Retinal pigment epithelial cell (primary cell): ENCODE measurements around the gene GRWD1.
"Not testable (repeated sequence)": the region's sequence is repeated elsewhere in the genome, so short reads cannot be mapped to it uniquely, and the experiment has no call there.

Experiments used
- DNase-seq: peaks from one replicate; pipeline ENCODE4 v3.0.0-alpha.2; 2010; ENCODE audit warnings: low read depth
- H3K4me3 ChIP-seq: 2 replicates; pipeline ENCODE4 v1.5.1; 2011; ENCODE audit warnings: mild to moderate bottlenecking, low read length, control low read depth, moderate library complexity
- TF ChIP-seq, protein P1 (sequence below): conservative IDR thresholded peaks from 2 replicates; pipeline ENCODE4 v1.5.1; 2011; ENCODE audit warnings: low read depth, low read length, control low read depth, inconsistent platforms

GRWD1 gene

DNA sequence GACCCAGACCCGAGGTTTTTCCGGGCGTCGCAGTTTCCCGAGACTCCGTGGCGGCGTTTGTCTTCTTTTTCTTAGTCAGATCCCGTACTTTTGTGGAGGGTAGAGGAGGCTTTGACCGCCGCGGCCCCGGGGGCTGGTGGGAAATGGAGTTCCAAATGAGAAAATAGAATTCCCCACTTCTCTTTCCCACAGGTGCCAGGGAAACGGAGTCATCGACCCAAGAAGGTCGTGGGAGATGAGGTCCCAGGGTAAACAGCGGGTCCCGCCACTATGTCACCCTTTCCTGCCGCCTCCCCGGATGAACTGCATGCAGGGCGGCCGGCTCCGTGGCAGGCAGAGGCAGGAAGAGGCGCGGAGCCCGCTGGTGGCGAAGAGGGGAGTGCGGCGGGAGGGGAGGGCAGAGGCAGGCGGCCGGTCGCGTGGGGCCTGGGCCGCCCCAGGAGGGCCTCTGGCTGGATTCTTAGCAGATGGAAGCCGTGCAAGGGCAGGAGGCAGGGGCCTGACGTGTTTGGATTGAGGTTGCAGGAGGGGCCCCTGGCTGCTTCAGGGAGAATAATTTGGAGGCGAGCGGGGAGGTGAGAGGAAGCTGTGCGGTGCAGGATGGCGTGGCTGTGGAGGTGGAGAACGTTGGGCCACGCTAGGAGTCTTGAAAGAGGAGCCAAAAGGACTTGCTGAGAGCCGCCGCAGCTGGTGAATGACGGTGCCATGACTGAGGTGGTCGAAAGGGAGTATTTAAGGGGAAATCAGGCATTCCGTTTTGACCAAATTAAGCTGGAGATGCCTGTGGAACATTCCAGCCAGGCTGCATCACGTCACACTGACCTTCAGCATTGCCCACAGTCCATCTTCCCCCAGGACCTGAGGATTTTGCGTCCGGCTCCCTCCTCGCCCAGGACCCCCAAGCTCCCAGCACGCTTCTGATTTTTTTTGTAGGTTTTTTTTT is 35.0 kb downstream of the GRWD1 start:
- TF ChIP-seq, protein P1, sequence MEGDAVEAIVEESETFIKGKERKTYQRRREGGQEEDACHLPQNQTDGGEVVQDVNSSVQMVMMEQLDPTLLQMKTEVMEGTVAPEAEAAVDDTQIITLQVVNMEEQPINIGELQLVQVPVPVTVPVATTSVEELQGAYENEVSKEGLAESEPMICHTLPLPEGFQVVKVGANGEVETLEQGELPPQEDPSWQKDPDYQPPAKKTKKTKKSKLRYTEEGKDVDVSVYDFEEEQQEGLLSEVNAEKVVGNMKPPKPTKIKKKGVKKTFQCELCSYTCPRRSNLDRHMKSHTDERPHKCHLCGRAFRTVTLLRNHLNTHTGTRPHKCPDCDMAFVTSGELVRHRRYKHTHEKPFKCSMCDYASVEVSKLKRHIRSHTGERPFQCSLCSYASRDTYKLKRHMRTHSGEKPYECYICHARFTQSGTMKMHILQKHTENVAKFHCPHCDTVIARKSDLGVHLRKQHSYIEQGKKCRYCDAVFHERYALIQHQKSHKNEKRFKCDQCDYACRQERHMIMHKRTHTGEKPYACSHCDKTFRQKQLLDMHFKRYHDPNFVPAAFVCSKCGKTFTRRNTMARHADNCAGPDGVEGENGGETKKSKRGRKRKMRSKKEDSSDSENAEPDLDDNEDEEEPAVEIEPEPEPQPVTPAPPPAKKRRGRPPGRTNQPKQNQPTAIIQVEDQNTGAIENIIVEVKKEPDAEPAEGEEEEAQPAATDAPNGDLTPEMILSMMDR: no peak
- DNase-seq: no peak
- H3K4me3 ChIP-seq: peak overlapping the region; percentile 47

DNA sequence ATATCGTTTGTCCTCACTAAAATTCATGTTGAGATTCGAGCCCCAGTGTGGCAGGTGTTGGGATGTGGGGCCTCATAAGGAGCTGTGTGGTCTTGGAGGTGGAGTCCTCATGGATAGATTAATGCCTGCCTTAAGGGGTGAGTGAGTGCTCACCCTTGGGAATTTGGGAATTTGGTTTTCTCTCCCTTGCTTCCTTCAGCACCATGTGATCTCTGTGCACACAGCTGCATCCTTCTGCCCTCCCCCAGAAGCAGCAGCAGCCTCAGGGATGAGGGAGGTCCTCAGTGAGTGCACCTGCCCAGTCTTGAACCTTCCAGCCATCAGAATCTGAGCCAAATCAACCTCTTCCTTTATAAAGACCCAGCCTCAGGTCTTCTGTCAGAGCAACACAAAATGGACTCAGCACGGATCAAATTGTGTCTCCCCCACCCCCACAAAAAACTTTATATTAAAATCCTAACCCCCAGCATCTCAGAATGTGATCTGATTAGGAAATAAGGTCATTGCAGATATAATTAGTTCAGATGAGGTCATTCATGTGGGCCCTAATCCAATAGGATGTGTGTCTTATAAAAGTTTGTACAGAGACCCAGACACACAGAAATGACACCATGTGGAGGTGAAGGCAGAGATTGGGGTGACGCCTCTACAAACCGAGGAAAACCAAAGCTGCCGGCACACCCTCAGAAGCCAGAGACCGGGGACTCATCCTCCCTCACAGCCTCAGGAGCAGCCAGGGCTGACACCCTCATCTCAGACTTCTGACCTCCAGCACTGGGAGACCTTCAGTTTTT is 36.3 kb downstream of the GRWD1 start:
- TF ChIP-seq, protein P1: no peak
- no peak overlapping the region for H3K4me3 ChIP-seq

DNA sequence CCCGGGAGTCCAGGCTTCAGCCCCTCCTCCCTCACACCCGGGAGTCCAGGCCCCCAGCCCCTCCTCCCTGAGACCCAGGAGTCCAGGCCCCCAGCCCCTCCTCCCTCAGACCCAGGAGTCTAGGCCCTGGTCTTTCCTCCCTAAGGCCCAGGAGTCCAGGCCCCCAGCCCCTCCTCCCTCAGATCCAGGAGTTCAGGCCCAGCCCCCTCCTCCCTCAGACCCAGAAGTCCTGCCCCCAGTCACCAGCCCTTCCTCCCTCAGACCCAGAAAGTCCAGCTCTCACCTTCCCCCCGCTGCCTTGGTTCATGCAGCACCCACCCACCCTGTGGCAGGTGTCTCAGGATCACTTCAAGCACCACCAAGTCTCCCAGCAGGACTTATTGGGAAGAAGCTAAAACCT is 37.5 kb downstream of the GRWD1 start:
- no peak for DNase-seq
- TF ChIP-seq, protein P1: no peak
- H3K4me3 ChIP-seq: no peak overlapping the region

More for the DNA sequence above, 36.3 kb downstream of the GRWD1 start:
- no peak for DNase-seq

DNA sequence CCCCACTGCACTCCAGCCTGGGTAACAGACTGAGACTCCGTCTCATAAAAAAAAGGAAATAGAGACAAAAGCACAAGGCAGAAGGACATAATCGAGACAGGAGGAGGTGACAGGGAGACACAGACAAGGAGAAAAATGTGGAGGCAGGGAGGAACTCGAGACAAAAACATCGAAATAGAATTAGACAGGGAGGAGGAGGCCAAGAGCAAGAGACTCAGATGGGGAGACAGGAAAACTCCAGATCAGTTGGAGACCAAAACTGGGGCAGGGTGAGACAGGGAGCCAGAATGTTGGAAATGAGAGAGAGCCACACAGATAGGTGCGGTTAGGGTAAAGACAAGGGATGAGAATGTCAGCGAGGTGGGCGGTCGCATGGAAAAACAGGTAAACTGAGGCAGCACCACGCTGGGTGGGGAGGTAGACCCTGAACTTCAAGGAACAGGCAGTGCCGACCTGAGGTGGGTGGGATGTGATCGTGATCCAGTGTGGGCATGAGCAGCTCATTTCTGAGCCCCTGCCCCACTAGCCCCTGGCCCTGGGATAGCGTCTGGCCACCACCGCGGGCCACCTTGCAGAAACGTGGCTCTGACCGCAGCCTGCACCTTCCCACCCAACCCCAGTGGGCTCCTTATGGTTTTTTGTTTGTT is 38.6 kb downstream of the GRWD1 start:
- no peak for DNase-seq
- H3K4me3 ChIP-seq: no peak overlapping the region
- TF ChIP-seq, protein P1: no peak

DNA sequence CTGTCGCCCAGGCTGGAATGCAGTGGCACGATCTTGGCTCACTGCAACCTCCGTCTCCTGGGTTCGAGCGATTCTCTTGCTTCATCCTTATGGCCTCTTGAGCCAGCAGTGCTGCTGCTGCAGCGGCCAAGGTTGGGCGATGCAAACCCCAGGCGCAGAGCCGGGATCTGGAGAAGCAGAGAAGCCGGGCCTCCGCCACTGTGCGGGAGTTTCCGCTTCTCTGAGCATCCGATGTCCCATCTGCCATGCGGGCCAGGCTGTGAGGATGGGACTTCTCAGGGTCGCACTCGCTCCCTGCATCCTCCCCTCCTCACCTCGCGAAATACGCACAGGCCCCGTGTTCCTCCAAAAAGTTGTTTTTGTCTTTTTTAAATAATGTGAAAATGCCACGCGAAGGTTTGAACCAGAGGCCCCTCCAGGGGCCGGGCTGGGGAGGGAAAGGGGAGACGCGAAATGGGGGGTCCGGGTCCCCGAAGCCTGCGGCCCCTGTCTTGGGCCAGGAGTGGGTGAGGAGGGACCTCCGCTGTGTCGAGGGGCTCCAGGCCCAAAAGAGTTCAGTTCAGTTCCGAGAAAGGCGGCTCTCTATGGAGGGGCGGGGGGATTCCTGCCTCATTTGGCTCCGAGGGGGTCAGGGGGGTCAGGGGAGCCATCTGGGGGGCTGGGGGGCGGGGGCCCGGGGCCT is 39.3 kb downstream of the GRWD1 start:
- TF ChIP-seq, protein P1: no peak
- H3K4me3 ChIP-seq: no peak overlapping the region
- DNase-seq: no peak

DNA sequence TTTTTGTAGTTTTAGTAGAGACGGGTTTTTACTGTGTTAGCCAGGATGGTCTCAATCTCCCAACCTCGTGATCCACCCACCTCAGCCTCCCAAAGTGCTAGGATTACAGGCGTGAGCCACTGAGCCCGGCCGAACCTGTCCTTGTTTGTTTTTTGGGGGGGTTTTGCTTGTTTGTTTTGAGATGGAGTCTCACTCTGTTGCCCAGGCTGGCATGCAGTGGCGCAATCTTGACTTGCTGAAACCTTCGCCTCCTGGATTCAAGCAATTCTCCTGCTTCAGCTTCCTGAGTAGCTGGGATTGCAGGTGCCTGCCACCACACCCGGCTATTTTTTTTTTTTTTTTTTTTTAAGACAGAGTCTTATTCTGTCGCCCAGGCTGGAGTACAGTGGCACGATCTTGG is 40.9 kb downstream of the GRWD1 start:
- not testable (repeated sequence) for DNase-seq, H3K4me3 ChIP-seq

DNA sequence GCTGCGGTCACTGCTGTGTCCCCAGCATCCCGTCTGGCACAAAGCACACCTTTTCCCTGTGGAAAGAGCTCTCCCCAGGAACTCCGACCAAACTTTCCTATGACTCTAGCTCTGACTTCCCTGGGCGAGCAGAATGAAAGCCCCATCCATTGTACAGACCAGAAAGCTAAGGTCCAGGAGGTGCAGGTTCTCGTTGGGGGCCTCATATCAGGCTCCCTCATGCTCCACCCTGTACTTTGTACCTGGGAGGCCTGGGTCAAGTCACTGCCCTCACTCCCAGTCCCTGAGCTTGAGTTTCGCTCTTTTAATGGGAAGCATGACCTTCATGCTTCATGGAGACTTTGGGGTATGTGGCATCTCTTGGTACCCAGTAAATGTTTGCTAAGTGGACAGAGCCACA is 41.8 kb downstream of the GRWD1 start:
- TF ChIP-seq, protein P1: no peak
- DNase-seq: no peak
- H3K4me3 ChIP-seq: no peak overlapping the region
